NK-92 (cell line): ENCODE measurements around the gene COL5A1.
"Not testable (repeated sequence)": the region's sequence is repeated elsewhere in the genome, so short reads cannot be mapped to it uniquely, and the experiment has no call there.

Experiments
- DNase-seq: peaks from one replicate; lab custom pipeline; 2025; ENCODE audit not compliant: unreplicated experiment; lab: John Stamatoyannopoulos, UW

Gene COL5A1

GRCh38 chr9:134690301-134690751 lies 48.7 kb downstream of the COL5A1 start:
- no peak for DNase-seq

GRCh38 chr9:134690946-134691694 lies 49.5 kb downstream of the COL5A1 start:
- DNase-seq = no peak

- no peak for DNase-seq
Observed at GRCh38 chr9:134691695-134692572, 50.3 kb downstream of the COL5A1 start.

- no peak for DNase-seq
Observed at GRCh38 chr9:134692573-134692860, 50.9 kb downstream of the COL5A1 start.

- DNase-seq = no peak
Observed at GRCh38 chr9:134693011-134693410, 51.4 kb downstream of the COL5A1 start.

GRCh38 chr9:134693641-134694367 lies 52.2 kb downstream of the COL5A1 start:
- no peak for DNase-seq

- no peak for DNase-seq
Observed at GRCh38 chr9:134694368-134694665, 52.7 kb downstream of the COL5A1 start.

GRCh38 chr9:134694714-134695113 lies 53.1 kb downstream of the COL5A1 start:
- DNase-seq = no peak

- DNase-seq = no peak
Observed at GRCh38 chr9:134695144-134695543, 53.5 kb downstream of the COL5A1 start.

- no peak for DNase-seq
Observed at GRCh38 chr9:134696433-134696832, 54.8 kb downstream of the COL5A1 start.

- DNase-seq = no peak
Observed at GRCh38 chr9:134698111-134698510, 56.5 kb downstream of the COL5A1 start.

GRCh38 chr9:134698587-134699342 lies 57.2 kb downstream of the COL5A1 start:
- no peak for DNase-seq

GRCh38 chr9:134699343-134699740 lies 57.7 kb downstream of the COL5A1 start:
- DNase-seq = no peak

GRCh38 chr9:134700636-134701350 lies 59.2 kb downstream of the COL5A1 start:
- no peak for DNase-seq

GRCh38 chr9:134701581-134702259 lies 60.1 kb downstream of the COL5A1 start:
- no peak for DNase-seq

GRCh38 chr9:134702291-134702690 lies 60.7 kb downstream of the COL5A1 start:
- no peak for DNase-seq

- not testable (repeated sequence) for DNase-seq
Observed at GRCh38 chr9:134703730-134704114, 62.1 kb downstream of the COL5A1 start.

GRCh38 chr9:134704498-134704897 lies 62.9 kb downstream of the COL5A1 start:
- no peak for DNase-seq

- no peak for DNase-seq
Observed at GRCh38 chr9:134705786-134706185, 64.2 kb downstream of the COL5A1 start.

GRCh38 chr9:134706522-134706921 lies 64.9 kb downstream of the COL5A1 start:
- DNase-seq = no peak
